Loucy (cell line): ENCODE results near the gene VPS8.

Source experiments
- EZH2phosphoT487 ChIP-seq: fragments of 200-600 bp; IDR thresholded peaks from 2 replicates; pipeline ENCODE4 v1.6.1; 2018; ENCODE audit warnings: antibody characterized with exemption, mild to moderate bottlenecking, moderate library complexity, borderline replicate concordance
- TF ChIP-seq, protein P1 (sequence below): fragments of 200-600 bp; sonication (generic); conservative IDR thresholded peaks from 2 replicates; pipeline ENCODE4 v1.5.1; 2014; ENCODE audit warnings: mild to moderate bottlenecking, antibody characterized with exemption, low read length

DNA sequence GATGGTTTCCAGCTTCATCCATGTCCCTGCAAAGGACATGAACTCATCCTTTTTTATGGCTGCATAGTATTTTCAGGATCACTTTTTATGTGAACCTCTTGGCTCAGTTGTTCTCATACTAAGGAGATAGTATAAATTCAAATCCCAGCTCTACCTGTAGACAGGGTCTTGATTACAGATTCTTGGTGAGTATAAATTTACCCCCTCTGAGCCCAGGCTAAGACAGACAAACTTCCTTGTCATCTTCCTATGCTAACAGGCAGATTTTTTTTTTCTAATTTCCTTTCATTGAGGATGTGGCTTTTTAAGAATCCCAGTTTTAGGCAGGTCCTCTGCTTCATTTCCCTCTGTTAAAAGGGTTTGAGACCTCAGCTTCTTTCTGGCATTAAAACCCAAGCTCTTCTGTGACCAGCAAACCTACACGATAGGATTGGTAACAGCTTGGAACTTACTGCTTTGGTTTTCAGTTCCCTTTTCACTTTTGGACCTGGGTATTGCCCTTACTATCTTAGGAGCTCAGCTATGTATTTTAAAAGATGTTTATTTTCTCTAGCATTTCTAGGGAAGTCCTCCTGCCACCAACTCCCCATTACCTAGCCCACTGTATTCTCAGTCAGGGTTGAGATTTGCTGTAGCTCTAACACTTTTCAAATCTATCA is 72.5 kb downstream of the VPS8 start:
- TF ChIP-seq, protein P1, sequence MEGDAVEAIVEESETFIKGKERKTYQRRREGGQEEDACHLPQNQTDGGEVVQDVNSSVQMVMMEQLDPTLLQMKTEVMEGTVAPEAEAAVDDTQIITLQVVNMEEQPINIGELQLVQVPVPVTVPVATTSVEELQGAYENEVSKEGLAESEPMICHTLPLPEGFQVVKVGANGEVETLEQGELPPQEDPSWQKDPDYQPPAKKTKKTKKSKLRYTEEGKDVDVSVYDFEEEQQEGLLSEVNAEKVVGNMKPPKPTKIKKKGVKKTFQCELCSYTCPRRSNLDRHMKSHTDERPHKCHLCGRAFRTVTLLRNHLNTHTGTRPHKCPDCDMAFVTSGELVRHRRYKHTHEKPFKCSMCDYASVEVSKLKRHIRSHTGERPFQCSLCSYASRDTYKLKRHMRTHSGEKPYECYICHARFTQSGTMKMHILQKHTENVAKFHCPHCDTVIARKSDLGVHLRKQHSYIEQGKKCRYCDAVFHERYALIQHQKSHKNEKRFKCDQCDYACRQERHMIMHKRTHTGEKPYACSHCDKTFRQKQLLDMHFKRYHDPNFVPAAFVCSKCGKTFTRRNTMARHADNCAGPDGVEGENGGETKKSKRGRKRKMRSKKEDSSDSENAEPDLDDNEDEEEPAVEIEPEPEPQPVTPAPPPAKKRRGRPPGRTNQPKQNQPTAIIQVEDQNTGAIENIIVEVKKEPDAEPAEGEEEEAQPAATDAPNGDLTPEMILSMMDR, result no peak
- no peak for TF ChIP-seq EZH2phosphoT487
